Measurements from ENCODE around the gene ESRRB.

- TF ChIP-seq CTCF (IDR thresholded peaks at IDR 0.05; ENCODE audit: low read length) (no peak), EZH2 (IDR thresholded peaks at IDR 0.05; ENCODE audit: borderline replicate concordance, low read length) (no peak)
Measured at GRCh38 chr14:76354310-76354709, 21.6 kb upstream of the ESRRB start.

Data from OCI-LY1 (cell line).